HepG2 (cell line): ENCODE measurements around the gene TRPV2. TPM values are rescaled to one million over a fixed set of nuclear protein-coding genes. Genes with fewer than 3 reads are reported as not detected.

Experiments
- ARID2 ChIP-seq: sonication (generic); formaldehyde crosslinking; IDR thresholded peaks from 2 replicates; pipeline ENCODE4 v1.8.1; 2022; ENCODE audit warnings: mild to moderate bottlenecking, missing genetic modification reagents, borderline replicate concordance
- ELF3 ChIP-seq: IDR thresholded peaks from 2 replicates; pipeline ENCODE4 v1.6.1; 2016; ENCODE audit warnings: missing genetic modification reagents, missing compliant biosample characterization
- FOXC1 ChIP-seq: sonication (generic); formaldehyde crosslinking; IDR thresholded peaks from 2 replicates; pipeline ENCODE4 v1.8.0; 2022; ENCODE audit warnings: mild to moderate bottlenecking, missing genetic modification reagents, borderline replicate concordance
- FOXO4 ChIP-seq: sonication (generic); formaldehyde crosslinking; conservative IDR thresholded peaks from 2 replicates; pipeline ENCODE4 v1.8.1; 2023; ENCODE audit warnings: missing genetic modification reagents
- MAFF ChIP-seq: IDR thresholded peaks from 2 replicates; pipeline ENCODE4 v1.6.1; 2011; ENCODE audit warnings: low read depth, low read length, improper control_type of control experiment
- MBD4 ChIP-seq: IDR thresholded peaks from 2 replicates; pipeline ENCODE4 v1.6.1; 2012; ENCODE audit warnings: low read length, inconsistent platforms, borderline replicate concordance
- MBNL3 ChIP-seq: fragments of 250-450 bp; sonication (Bioruptor Pico); conservative IDR thresholded peaks from 2 replicates; pipeline ENCODE4 v1.8.0; 2022; ENCODE audit warnings: mild to moderate bottlenecking, inconsistent platforms
- MEF2D ChIP-seq: sonication (generic); formaldehyde crosslinking; IDR thresholded peaks from 2 replicates; pipeline ENCODE4 v1.5.1; 2020; ENCODE audit warnings: mild to moderate bottlenecking, missing genetic modification reagents
- MIER3 ChIP-seq: IDR thresholded peaks from 2 replicates; pipeline ENCODE4 v1.6.1; 2016; ENCODE audit warnings: missing compliant biosample characterization, borderline replicate concordance
- RBAK ChIP-seq: sonication (generic); formaldehyde crosslinking; IDR thresholded peaks from 2 replicates; pipeline ENCODE4 v1.5.1; 2020; ENCODE audit warnings: mild to moderate bottlenecking, missing genetic modification reagents
- RFX1 ChIP-seq: fragments of 450-650 bp; IDR thresholded peaks from 2 replicates; pipeline ENCODE4 v1.6.1; 2017
- RFX5 ChIP-seq: IDR thresholded peaks from 2 replicates; pipeline ENCODE4 v1.6.1; 2011; ENCODE audit warnings: low read depth, low read length, improper control_type of control experiment
- SNAI1 ChIP-seq: sonication (generic); formaldehyde crosslinking; IDR thresholded peaks from 2 replicates; pipeline ENCODE4 v1.5.0; 2020; ENCODE audit warnings: mild to moderate bottlenecking, missing genetic modification reagents, borderline replicate concordance
- SP5 ChIP-seq: IDR thresholded peaks from 2 replicates; pipeline ENCODE4 v1.6.1; 2016; ENCODE audit warnings: low read depth, borderline replicate concordance
- SRSF1 ChIP-seq: fragments of 200-400 bp; formaldehyde crosslinking; optimal IDR thresholded peaks from 2 replicates; pipeline ENCODE3; 2017; ENCODE audit warnings: mild to moderate bottlenecking, low read depth, low read length, moderate library complexity
- WIZ ChIP-seq: sonication (generic); formaldehyde crosslinking; IDR thresholded peaks from 2 replicates; pipeline ENCODE4 v1.5.1; 2020; ENCODE audit warnings: mild to moderate bottlenecking, missing genetic modification reagents
- ZFP37 ChIP-seq: sonication (generic); formaldehyde crosslinking; IDR thresholded peaks from 2 replicates; pipeline ENCODE4 v1.4.0; 2020; ENCODE audit warnings: missing genetic modification reagents, borderline replicate concordance
- ZNF329 ChIP-seq: sonication (generic); formaldehyde crosslinking; IDR thresholded peaks from 2 replicates; pipeline ENCODE4 v1.9.0; 2021; ENCODE audit warnings: low read depth, mild to moderate bottlenecking, missing genetic modification reagents
- ZNF350 ChIP-seq: sonication (generic); formaldehyde crosslinking; IDR thresholded peaks from 2 replicates; pipeline ENCODE4 v1.4.0; 2020; ENCODE audit warnings: mild to moderate bottlenecking, low read depth, missing genetic modification reagents, borderline replicate concordance
- ZNF563 ChIP-seq: sonication (generic); formaldehyde crosslinking; IDR thresholded peaks from 2 replicates; pipeline ENCODE4 v1.8.0; 2022; ENCODE audit warnings: mild to moderate bottlenecking, moderate library complexity, missing genetic modification reagents
- ZNF616 ChIP-seq: sonication (generic); formaldehyde crosslinking; IDR thresholded peaks from 2 replicates; pipeline ENCODE4 v1.5.0; 2020; ENCODE audit warnings: low read depth, mild to moderate bottlenecking, missing genetic modification reagents
- ZNF652 ChIP-seq: IDR thresholded peaks from 2 replicates; pipeline ENCODE4 v1.6.1; 2016; ENCODE audit warnings: low read depth, borderline replicate concordance
- ZNF776 ChIP-seq: sonication (generic); formaldehyde crosslinking; IDR thresholded peaks from 2 replicates; pipeline ENCODE4 v1.4.0; 2020; ENCODE audit warnings: mild to moderate bottlenecking, missing genetic modification reagents
- polyA plus RNA-seq, 8 experiments: library from polyadenylated mRNA; depleted of rRNA in 3 of 8; stranded (reverse) in 7 of 8; unstranded in 1 of 8; fragments of >200 nt; fragmentation: Illumina TruSeq in 4 of 8; extraction: Trizol in 4 of 8; gene quantifications; 2 replicates each; pipeline versions ENCODE4 v1.2.1 to v1.2.3, GENCODE V29; 2011 to 2016; ENCODE audit warnings: low read depth in 4 of 8, missing spikeins in 1 of 8, mixed read lengths in 1 of 8; ENCODE audit not compliant: insufficient read depth in 1 of 8
- total RNA-seq, 5 experiments: library from RNA; depleted of rRNA; stranded (reverse); fragments of >200 nt; fragmentation: Illumina TruSeq; extraction: Trizol; gene quantifications; 2 replicates each; pipeline ENCODE4 v1.2.3, GENCODE V29; 2016; ENCODE audit warnings: low read depth in 1 of 5
- TF ChIP-seq, protein P1 (sequence below): sonication (generic); formaldehyde crosslinking; IDR thresholded peaks from 2 replicates; pipeline ENCODE4 v1.4.0; 2020; ENCODE audit warnings: missing genetic modification reagents
- TF ChIP-seq, protein P2 (sequence below): sonication (generic); formaldehyde crosslinking; IDR thresholded peaks from 2 replicates; pipeline ENCODE4 v1.5.1; 2020; ENCODE audit warnings: missing genetic modification reagents, mild to moderate bottlenecking, borderline replicate concordance

Gene TRPV2
- total and polyA plus RNA-seq, 2 of the 13 experiments (the other 11 are each of a cell fraction or from before 2014, with no cell fraction given): 13.6 to 21.3 TPM

DNA sequence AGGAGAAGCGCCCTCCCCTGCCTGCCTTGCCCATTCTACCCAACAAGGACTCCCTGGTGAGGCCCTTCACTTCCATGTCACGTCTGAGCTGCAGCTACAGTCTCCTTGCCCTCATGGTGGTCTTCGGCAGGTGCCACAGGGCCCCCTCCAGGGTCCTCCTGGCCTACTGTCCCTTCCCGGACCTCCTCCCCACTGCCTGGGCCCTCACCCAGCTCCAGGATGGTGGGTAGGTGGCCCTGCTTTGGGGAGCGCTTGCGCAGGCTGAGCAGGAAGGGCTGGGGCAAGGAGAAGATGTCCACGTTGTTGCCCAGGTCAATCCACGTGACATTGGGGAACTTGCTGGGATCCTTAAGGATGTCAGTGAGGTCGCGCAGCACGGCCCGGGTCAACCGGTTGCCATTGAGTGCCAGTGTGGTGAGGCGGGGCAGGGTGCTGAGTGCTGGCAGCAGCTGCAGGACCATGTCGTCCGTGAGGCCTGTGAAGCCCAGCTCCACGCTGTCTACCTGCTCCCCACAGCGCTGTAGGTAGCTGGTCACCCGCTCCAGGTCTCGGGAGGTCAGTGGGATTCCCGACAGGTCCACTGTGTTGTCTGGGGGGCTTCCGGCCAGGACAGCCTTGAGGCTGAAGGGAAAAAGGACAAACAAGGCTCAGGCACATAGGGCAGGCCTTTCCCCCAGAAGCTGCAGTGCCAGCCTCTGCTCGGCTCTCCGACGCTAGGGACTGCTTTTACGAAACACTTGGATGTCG lies 28.3 kb downstream of the TRPV2 start (continued):
- no peak for TF ChIP-seq FOXO4
- no peak for TF ChIP-seq ZNF652
- TF ChIP-seq, protein P1, sequence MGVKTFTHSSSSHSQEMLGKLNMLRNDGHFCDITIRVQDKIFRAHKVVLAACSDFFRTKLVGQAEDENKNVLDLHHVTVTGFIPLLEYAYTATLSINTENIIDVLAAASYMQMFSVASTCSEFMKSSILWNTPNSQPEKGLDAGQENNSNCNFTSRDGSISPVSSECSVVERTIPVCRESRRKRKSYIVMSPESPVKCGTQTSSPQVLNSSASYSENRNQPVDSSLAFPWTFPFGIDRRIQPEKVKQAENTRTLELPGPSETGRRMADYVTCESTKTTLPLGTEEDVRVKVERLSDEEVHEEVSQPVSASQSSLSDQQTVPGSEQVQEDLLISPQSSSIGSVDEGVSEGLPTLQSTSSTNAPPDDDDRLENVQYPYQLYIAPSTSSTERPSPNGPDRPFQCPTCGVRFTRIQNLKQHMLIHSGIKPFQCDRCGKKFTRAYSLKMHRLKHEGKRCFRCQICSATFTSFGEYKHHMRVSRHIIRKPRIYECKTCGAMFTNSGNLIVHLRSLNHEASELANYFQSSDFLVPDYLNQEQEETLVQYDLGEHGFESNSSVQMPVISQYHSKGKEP (CRISPR knock-in tag): no peak
- no peak for TF ChIP-seq RFX1
- TF ChIP-seq, protein P2, sequence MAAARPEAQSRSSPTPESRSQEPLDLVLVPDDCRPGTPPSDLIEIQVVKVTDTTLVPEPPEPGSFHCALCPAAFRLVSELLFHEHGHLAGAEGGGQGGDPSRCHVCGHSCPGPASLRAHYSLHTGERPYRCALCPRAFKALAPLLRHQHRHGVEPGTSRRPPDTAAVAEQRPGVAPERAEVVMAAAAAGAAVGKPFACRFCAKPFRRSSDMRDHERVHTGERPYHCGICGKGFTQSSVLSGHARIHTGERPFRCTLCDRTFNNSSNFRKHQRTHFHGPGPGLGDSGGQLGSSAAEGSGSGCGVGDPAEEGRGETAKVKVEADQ (CRISPR knock-in tag): no peak
- TF ChIP-seq ZNF616 (CRISPR knock-in tag): no peak
- no peak for TF ChIP-seq RBAK
- no peak for TF ChIP-seq MEF2D
- no peak for TF ChIP-seq MIER3
- TF ChIP-seq ZNF329 (CRISPR knock-in tag): 0 out of 2 replicates have a peak, but pooled peaks have one; percentile 55
- TF ChIP-seq SNAI1 (CRISPR knock-in tag): no peak
- TF ChIP-seq MBNL3: no peak
- no peak for TF ChIP-seq SP5
- no peak for TF ChIP-seq WIZ (CRISPR knock-in tag)
- no peak for TF ChIP-seq ZNF776
- peak; percentile 63; the same call in 1 of the 2 replicates for TF ChIP-seq ARID2
- TF ChIP-seq SRSF1: no peak
- TF ChIP-seq RFX5: no peak
- TF ChIP-seq MAFF: no peak
- 0 out of 2 replicates have a peak, but pooled peaks have one; percentile 12 for TF ChIP-seq FOXC1 (CRISPR knock-in tag)
- no peak for TF ChIP-seq ZFP37
- TF ChIP-seq ZNF563 (CRISPR knock-in tag): peak; percentile 33; the same call in 1 of the 2 replicates
- no peak for TF ChIP-seq ELF3 (CRISPR knock-in tag)
- no peak for TF ChIP-seq ZNF350 (CRISPR knock-in tag)
- no peak; the same call in 1 of the 2 replicates for TF ChIP-seq MBD4
